H1 (cell line): Measurements from ENCODE around the gene BPIFB2.

Source experiments
- BACH1 ChIP-seq: IDR thresholded peaks from 2 replicates; pipeline ENCODE4 v1.6.1; 2012; ENCODE audit warnings: low read length, improper control_type of control experiment
- CBX5 ChIP-seq: fragments of 300-800, 300-1000 bp; sonication (generic); IDR thresholded peaks from 2 replicates; pipeline ENCODE4 v1.7.1; 2016; ENCODE audit warnings: antibody characterized with exemption, low read length, low read depth
- CBX8 ChIP-seq: fragments of 300-800, 300-1000 bp; sonication (generic); IDR thresholded peaks from 2 replicates; pipeline ENCODE4 v1.7.1; 2016; ENCODE audit warnings: low read depth, low read length, borderline replicate concordance
- EP300 ChIP-seq, 2 experiments: IDR thresholded peaks; 1 replicate in 1 of 2; 2 replicates in 1 of 2; pipeline ENCODE4 v1.6.1; 2011 to 2012; ENCODE audit warnings: low read depth in 2 of 2, low read length in 2 of 2, mild to moderate bottlenecking in 2 of 2, borderline replicate concordance in 1 of 2, inconsistent platforms in 1 of 2, moderate library complexity in 1 of 2
- HDAC2 ChIP-seq, 2 experiments: fragments of 300-600 bp in 1 of 2; sonication (generic) in 1 of 2; IDR thresholded peaks; 2 replicates each; pipeline ENCODE4 v1.6.1; 2011 to 2012; ENCODE audit warnings: low read depth in 2 of 2, low read length in 2 of 2, mild to moderate bottlenecking in 2 of 2, moderate library complexity in 2 of 2, borderline replicate concordance in 1 of 2, inconsistent platforms in 1 of 2
- MAFK ChIP-seq: IDR thresholded peaks from 2 replicates; pipeline ENCODE4 v1.6.1; 2012; ENCODE audit warnings: low read depth, mild to moderate bottlenecking, improper control_type of control experiment, low read length
- POLR2A ChIP-seq, 2 experiments: IDR thresholded peaks; 1 replicate in 1 of 2; 2 replicates in 1 of 2; pipeline ENCODE4 v1.6.1; 2011; ENCODE audit warnings: low read depth in 2 of 2, low read length in 2 of 2, mild to moderate bottlenecking in 2 of 2; ENCODE audit errors: control extremely low read depth in 1 of 2
- POLR2AphosphoS5 ChIP-seq: IDR thresholded peaks from 2 replicates; pipeline ENCODE4 v1.6.1; 2011; ENCODE audit warnings: low read depth, low read length
- POU5F1 ChIP-seq: IDR thresholded peaks from 2 replicates; pipeline ENCODE4 v1.6.1; 2011; ENCODE audit warnings: low read depth, mild to moderate bottlenecking, low read length, moderate library complexity
- SIN3A ChIP-seq, 2 experiments: IDR thresholded peaks in 1 of 2; conservative IDR thresholded peaks in 1 of 2; 2 replicates each; pipeline ENCODE4 v1.6.1; 2011 to 2012; ENCODE audit warnings: low read length in 2 of 2, improper control_type of control experiment in 1 of 2, low read depth in 1 of 2, mild to moderate bottlenecking in 1 of 2
- SP1 ChIP-seq: IDR thresholded peaks from 2 replicates; pipeline ENCODE4 v1.6.1; 2011; ENCODE audit warnings: low read depth, low read length
- TF ChIP-seq, protein P1 (sequence below), 3 experiments: IDR thresholded peaks; 1 replicate in 2 of 3; 2 replicates in 1 of 3; pipeline versions ENCODE4 v1.5.1 to v1.6.1; 2011; ENCODE audit warnings: low read length in 3 of 3, mild to moderate bottlenecking in 3 of 3, inconsistent platforms in 2 of 3, low read depth in 1 of 3, moderate library complexity in 1 of 3; ENCODE audit not compliant: insufficient read depth in 1 of 3; ENCODE audit errors: control extremely low read depth in 1 of 3
- TF ChIP-seq, protein P2 (sequence below): IDR thresholded peaks from 2 replicates; pipeline ENCODE4 v1.6.1; 2012; ENCODE audit warnings: inconsistent platforms

DNA sequence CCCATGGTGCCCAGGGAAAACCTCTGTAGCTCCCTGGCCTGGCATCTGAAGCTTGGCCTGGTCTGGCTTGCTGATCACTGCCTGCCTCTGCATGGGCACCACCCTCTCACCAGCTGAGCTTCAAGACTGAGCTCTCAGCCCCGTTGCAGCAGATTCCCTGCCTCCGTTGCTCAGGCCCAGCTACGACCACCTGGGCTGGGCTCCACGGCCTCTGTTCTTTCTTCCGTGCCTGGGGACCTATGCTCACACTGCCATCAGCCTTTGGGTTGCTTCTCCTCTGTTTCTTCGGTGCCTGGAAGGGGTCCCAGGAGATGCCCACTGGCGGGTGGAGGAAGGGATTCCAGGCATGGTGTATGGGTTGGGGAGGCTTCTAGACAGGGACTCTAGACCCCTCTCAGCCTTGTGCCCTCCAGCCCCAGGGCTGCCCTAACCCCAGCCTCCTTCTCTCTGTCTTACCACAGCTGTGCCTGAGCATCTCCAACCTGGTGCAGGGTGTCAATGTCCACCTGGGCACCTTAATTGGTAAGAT lies 9.1 kb downstream of the BPIFB2 start:
- no peak for TF ChIP-seq CBX5
- TF ChIP-seq, protein P1, sequence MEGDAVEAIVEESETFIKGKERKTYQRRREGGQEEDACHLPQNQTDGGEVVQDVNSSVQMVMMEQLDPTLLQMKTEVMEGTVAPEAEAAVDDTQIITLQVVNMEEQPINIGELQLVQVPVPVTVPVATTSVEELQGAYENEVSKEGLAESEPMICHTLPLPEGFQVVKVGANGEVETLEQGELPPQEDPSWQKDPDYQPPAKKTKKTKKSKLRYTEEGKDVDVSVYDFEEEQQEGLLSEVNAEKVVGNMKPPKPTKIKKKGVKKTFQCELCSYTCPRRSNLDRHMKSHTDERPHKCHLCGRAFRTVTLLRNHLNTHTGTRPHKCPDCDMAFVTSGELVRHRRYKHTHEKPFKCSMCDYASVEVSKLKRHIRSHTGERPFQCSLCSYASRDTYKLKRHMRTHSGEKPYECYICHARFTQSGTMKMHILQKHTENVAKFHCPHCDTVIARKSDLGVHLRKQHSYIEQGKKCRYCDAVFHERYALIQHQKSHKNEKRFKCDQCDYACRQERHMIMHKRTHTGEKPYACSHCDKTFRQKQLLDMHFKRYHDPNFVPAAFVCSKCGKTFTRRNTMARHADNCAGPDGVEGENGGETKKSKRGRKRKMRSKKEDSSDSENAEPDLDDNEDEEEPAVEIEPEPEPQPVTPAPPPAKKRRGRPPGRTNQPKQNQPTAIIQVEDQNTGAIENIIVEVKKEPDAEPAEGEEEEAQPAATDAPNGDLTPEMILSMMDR (IDR thresholded peaks at IDR 0.05; ENCODE audit: control extremely low read depth in 1 of 3, insufficient read depth in 1 of 3, low read depth in 1 of 3, low read length in 3 of 3): no peak
- no peak for TF ChIP-seq POLR2A (IDR thresholded peaks at IDR 0.05; ENCODE audit: control extremely low read depth in 1 of 2, low read depth in 2 of 2, low read length in 2 of 2)
- TF ChIP-seq EP300 (IDR thresholded peaks at IDR 0.05; ENCODE audit: borderline replicate concordance in 1 of 2, low read depth in 2 of 2, low read length in 2 of 2): no peak
- TF ChIP-seq POU5F1: no peak
- TF ChIP-seq, protein P2, sequence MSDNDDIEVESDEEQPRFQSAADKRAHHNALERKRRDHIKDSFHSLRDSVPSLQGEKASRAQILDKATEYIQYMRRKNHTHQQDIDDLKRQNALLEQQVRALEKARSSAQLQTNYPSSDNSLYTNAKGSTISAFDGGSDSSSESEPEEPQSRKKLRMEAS: no peak
- TF ChIP-seq BACH1: no peak
- no peak for TF ChIP-seq MAFK
- TF ChIP-seq SIN3A (conservative IDR thresholded peaks at IDR 0.05 in 1 of 2, IDR thresholded peaks at IDR 0.05 in 1 of 2; ENCODE audit: low read depth in 1 of 2, low read length in 2 of 2): no peak
- no peak for TF ChIP-seq CBX8
- TF ChIP-seq SP1: no peak
- no peak for TF ChIP-seq HDAC2 (IDR thresholded peaks at IDR 0.05; ENCODE audit: borderline replicate concordance in 1 of 2, low read depth in 2 of 2, low read length in 2 of 2)
- TF ChIP-seq POLR2AphosphoS5: no peak
